Loucy (cell line): Measurements from ENCODE around the gene UMODL1.

ENCODE experiments used
- H2AFZ ChIP-seq: fragments of 200-600 bp; sonication (generic); 2 replicates; pipeline ENCODE4 v1.6.0; 2016; ENCODE audit warnings: antibody characterized with exemption, mild to moderate bottlenecking, low read length, moderate library complexity
- H3F3A ChIP-seq: fragments of 200-600 bp; 2 replicates; pipeline ENCODE4 v1.6.0; 2016; ENCODE audit warnings: antibody characterized with exemption, low read depth, mild to moderate bottlenecking
- H3K27me3 ChIP-seq: fragments of 200-600 bp; sonication (generic); 2 replicates; pipeline ENCODE4 v1.6.1; 2014; ENCODE audit warnings: low read length, mild to moderate bottlenecking; ENCODE audit not compliant: insufficient read depth, poor library complexity, severe bottlenecking
- H3K36me3 ChIP-seq: fragments of 200-600 bp; sonication (generic); 2 replicates; pipeline ENCODE4 v1.6.1; 2016; ENCODE audit warnings: low read length; ENCODE audit not compliant: insufficient read depth
- H3K4me1 ChIP-seq: fragments of 200-600 bp; sonication (generic); 2 replicates; pipeline ENCODE4 v1.5.1; 2014; ENCODE audit warnings: low read length, mild to moderate bottlenecking; ENCODE audit not compliant: insufficient read depth, poor library complexity, severe bottlenecking
- H3K4me2 ChIP-seq: fragments of 200-600 bp; sonication (generic); 2 replicates; pipeline ENCODE4 v1.6.0; 2014; ENCODE audit warnings: antibody characterized with exemption, low read length, low read depth, mild to moderate bottlenecking; ENCODE audit not compliant: poor library complexity, severe bottlenecking
- H3K4me3 ChIP-seq: fragments of 200-600 bp; sonication (generic); 2 replicates; pipeline ENCODE4 v1.5.1; 2014; ENCODE audit warnings: low read length, mild to moderate bottlenecking, mixed read lengths; ENCODE audit not compliant: poor library complexity, severe bottlenecking
- H3K79me2 ChIP-seq: fragments of 200-600 bp; sonication (generic); 2 replicates; pipeline ENCODE4 v1.6.1; 2014; ENCODE audit warnings: low read length; ENCODE audit not compliant: insufficient read depth
- H3K9ac ChIP-seq: fragments of 200-600 bp; sonication (generic); 2 replicates; pipeline ENCODE4 v1.6.0; 2014; ENCODE audit warnings: mild to moderate bottlenecking, low read depth, low read length, moderate library complexity; ENCODE audit not compliant: poor library complexity, severe bottlenecking
- H3K9me2 ChIP-seq: fragments of 200-600 bp; sonication (generic); replicated peaks from 2 replicates; pipeline ENCODE4 v1.6.1; 2016; ENCODE audit warnings: low read depth, low read length, mixed read lengths
- H3K9me3 ChIP-seq: fragments of 200-600 bp; sonication (generic); 2 replicates; pipeline ENCODE4 v1.6.1; 2014; ENCODE audit warnings: mild to moderate bottlenecking, antibody characterized with exemption, low read length, low read depth; ENCODE audit not compliant: insufficient read depth
- H4K20me1 ChIP-seq: fragments of 200-600 bp; sonication (generic); 2 replicates; pipeline ENCODE4 v1.6.0; 2014; ENCODE audit warnings: antibody characterized with exemption, low read length, mild to moderate bottlenecking; ENCODE audit not compliant: insufficient read depth, poor library complexity, severe bottlenecking
- EZH2phosphoT487 ChIP-seq: fragments of 200-600 bp; IDR thresholded peaks from 2 replicates; pipeline ENCODE4 v1.6.1; 2018; ENCODE audit warnings: antibody characterized with exemption, mild to moderate bottlenecking, moderate library complexity, borderline replicate concordance
- TF ChIP-seq, protein P1 (sequence below): fragments of 200-600 bp; sonication (generic); conservative IDR thresholded peaks from 2 replicates; pipeline ENCODE4 v1.5.1; 2014; ENCODE audit warnings: mild to moderate bottlenecking, antibody characterized with exemption, low read length

UMODL1 gene

DNA sequence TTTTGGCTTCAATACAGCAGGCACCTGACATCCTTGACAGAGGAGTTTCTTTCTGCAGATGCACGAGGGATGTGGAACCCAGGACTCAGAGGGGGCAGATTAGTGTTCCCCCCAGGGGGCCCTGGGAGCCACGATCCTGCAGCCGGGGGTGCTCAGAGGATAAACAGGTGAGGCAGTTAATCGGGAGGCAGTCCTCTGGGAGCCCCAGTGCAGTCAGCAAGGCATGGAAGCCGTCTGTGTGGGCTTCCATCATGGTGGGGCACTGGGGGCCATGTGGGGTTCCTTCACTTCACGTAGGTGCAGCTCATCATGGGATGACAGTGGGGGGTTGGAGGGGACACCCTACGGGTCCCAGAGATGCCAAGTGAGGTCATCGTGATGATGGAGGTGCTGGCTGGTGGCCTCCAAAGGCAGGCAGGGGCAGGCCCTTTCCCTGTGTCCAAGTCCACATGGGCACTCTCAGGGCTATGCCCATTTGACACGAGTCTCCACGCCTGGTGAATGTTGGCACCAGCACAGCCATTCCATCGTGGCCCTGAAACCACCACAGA, 88.5 kb downstream of the UMODL1 start:
- Histone ChIP-seq H4K20me1 (no peaks in the 10 kb centered on the region), H2AFZ (no peak overlapping the region), H3K27me3 (no peaks in the 10 kb centered on the region), H3K9me2 (no peaks in the 10 kb centered on the region), H3K4me1 (peaks cover 34% of the 10 kb centered on the region), H3K4me3 (no peak overlapping the region), H3K79me2 (no peaks in the 10 kb centered on the region), H3K9me3 (no peaks in the 10 kb centered on the region), H3K4me2 (no peak overlapping the region), H3K36me3 (no peaks in the 10 kb centered on the region), H3K9ac (no peak overlapping the region), H3F3A (peaks cover 7% of the 10 kb centered on the region; the same call in 1 of the 2 replicates)
- no peak for TF ChIP-seq EZH2phosphoT487
- TF ChIP-seq, protein P1, sequence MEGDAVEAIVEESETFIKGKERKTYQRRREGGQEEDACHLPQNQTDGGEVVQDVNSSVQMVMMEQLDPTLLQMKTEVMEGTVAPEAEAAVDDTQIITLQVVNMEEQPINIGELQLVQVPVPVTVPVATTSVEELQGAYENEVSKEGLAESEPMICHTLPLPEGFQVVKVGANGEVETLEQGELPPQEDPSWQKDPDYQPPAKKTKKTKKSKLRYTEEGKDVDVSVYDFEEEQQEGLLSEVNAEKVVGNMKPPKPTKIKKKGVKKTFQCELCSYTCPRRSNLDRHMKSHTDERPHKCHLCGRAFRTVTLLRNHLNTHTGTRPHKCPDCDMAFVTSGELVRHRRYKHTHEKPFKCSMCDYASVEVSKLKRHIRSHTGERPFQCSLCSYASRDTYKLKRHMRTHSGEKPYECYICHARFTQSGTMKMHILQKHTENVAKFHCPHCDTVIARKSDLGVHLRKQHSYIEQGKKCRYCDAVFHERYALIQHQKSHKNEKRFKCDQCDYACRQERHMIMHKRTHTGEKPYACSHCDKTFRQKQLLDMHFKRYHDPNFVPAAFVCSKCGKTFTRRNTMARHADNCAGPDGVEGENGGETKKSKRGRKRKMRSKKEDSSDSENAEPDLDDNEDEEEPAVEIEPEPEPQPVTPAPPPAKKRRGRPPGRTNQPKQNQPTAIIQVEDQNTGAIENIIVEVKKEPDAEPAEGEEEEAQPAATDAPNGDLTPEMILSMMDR, result no peak

GRCh38 chr21:42160111-42160721, 89.1 kb downstream of the UMODL1 start:
- Histone ChIP-seq H4K20me1 (no peaks in the 10 kb centered on the region), H3K9me2 (no peaks in the 10 kb centered on the region), H2AFZ (no peak overlapping the region), H3K4me3 (no peak overlapping the region), H3K4me2 (no peak overlapping the region), H3K9ac (no peak overlapping the region), H3K27me3 (no peaks in the 10 kb centered on the region), H3K9me3 (no peaks in the 10 kb centered on the region), H3K79me2 (no peaks in the 10 kb centered on the region), H3F3A (peaks cover 7% of the 10 kb centered on the region; the same call in 1 of the 2 replicates), H3K4me1 (peaks cover 38% of the 10 kb centered on the region), H3K36me3 (no peaks in the 10 kb centered on the region)
- no peak for TF ChIP-seq EZH2phosphoT487
- TF ChIP-seq, protein P1, result no peak

GRCh38 chr21:42160765-42161164, 89.6 kb downstream of the UMODL1 start:
- no peak overlapping the region for H3K4me3 ChIP-seq
- H3K4me1 ChIP-seq, result peaks cover 38% of the 10 kb centered on the region
- peak overlapping the region; percentile 84 for H3K9ac ChIP-seq
- H3K9me2 ChIP-seq, result no peaks in the 10 kb centered on the region
- TF ChIP-seq EZH2phosphoT487, result no peak
- TF ChIP-seq, protein P1, result no peak
- peaks cover 7% of the 10 kb centered on the region; the same call in 1 of the 2 replicates for H3F3A ChIP-seq
- no peaks in the 10 kb centered on the region for H3K36me3 ChIP-seq
- H3K27me3 ChIP-seq, result no peaks in the 10 kb centered on the region
- no peak overlapping the region for H3K4me2 ChIP-seq
- H3K79me2 ChIP-seq, result no peaks in the 10 kb centered on the region
- H4K20me1 ChIP-seq, result no peaks in the 10 kb centered on the region
- H2AFZ ChIP-seq, result no peak overlapping the region
- no peaks in the 10 kb centered on the region for H3K9me3 ChIP-seq
